GM12873 (cell line): Measurements from ENCODE around the gene METTL1.

Experiments
- TF ChIP-seq, protein P1 (sequence below): IDR thresholded peaks from 2 replicates; pipeline ENCODE4 v1.5.1; 2012; ENCODE audit warnings: low read depth, mild to moderate bottlenecking, moderate library complexity, low read length, control low read depth; ENCODE audit not compliant: insufficient read depth; ENCODE audit errors: missing control alignments

The METTL1 gene

DNA sequence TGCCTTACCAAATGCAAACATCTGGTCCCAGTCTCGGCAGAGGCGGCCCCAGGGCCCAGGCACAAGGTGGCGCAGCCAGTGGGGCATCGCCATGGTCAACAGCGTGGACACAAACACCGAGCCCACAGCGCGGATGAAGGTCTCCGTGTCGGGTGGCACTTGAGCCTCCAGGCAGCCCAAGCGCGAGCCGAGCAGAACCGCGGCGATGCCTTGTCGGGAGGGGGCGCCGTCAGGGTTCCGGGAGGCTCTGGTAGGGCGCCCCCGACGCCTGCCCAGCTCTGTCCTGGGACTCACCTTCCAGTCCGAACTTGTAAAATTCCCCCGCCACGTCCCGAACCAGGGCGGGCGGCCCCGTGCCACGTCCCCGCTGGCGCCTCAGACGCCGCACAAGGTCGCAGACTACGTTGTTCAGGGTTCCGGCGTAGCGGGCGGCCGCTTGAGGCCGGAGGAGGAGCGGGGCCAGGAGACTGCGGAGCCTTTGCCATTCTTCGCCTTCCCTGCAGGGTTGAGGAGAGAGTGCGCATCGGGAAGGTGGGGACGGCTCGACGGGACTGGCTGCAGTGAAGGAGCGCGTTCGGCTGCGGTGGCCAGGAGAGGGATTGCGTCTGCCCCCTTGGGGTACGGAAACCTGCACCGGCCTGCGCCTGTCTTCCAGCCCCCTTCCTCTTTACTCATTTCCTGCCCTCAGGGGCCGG lies 6.8 kb downstream of the METTL1 start:
- TF ChIP-seq, protein P1, sequence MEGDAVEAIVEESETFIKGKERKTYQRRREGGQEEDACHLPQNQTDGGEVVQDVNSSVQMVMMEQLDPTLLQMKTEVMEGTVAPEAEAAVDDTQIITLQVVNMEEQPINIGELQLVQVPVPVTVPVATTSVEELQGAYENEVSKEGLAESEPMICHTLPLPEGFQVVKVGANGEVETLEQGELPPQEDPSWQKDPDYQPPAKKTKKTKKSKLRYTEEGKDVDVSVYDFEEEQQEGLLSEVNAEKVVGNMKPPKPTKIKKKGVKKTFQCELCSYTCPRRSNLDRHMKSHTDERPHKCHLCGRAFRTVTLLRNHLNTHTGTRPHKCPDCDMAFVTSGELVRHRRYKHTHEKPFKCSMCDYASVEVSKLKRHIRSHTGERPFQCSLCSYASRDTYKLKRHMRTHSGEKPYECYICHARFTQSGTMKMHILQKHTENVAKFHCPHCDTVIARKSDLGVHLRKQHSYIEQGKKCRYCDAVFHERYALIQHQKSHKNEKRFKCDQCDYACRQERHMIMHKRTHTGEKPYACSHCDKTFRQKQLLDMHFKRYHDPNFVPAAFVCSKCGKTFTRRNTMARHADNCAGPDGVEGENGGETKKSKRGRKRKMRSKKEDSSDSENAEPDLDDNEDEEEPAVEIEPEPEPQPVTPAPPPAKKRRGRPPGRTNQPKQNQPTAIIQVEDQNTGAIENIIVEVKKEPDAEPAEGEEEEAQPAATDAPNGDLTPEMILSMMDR, result peak; percentile 50

DNA sequence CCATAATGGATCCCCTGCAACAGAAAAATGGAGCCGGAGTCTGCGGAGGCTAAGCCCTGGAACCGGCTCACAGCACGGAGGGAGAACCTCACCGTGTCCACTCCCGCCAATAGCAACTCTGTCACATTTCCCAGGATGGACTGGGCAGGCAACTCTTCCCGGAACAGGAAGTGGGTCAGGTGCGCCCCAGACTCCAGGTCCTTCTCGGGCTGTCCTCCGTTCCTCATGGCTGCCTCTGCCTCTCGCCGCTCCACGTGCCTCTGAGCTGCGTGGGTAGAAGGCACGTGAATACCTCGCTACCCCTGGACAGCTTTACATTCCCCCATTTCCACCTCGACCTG lies 7.3 kb downstream of the METTL1 start:
- TF ChIP-seq, protein P1, result no peak

DNA sequence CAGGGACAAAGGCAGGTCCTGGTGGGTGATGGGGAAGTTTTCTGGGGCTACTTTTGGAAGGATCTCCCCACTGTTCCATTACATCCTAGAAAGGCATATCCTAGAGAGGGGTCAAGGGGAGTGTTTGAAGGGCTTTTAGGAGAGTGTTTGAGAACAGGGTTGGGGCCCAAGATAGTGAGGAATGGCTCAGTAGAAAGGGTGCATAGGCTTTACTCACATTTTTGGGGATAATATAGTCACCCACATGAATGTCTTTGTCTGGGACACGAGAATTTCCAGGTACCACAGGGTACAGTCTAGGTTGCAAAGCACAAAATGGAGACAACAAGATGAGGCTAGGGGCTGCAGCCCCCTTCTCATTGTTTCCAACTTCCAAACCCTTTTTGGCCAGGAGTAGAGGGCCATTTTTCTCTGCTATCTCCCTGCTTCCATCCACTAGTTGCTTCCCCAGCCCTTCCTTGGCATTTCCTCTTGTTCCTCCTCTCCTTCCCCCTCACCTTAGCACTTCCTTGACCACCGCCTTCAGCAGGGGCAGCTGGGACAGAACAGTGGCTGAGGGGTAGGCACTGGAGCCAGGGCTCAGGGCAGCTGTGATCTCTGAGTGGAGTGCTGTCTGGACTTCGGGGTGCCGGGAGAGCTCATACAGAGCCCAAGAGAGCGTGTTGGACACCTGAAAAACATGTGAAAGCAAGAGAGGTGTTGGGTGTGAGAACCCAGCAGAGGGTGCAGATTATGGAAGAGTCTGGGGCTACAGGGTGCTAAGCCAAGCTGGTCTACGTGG lies 7.8 kb downstream of the METTL1 start:
- TF ChIP-seq, protein P1, result no peak

DNA sequence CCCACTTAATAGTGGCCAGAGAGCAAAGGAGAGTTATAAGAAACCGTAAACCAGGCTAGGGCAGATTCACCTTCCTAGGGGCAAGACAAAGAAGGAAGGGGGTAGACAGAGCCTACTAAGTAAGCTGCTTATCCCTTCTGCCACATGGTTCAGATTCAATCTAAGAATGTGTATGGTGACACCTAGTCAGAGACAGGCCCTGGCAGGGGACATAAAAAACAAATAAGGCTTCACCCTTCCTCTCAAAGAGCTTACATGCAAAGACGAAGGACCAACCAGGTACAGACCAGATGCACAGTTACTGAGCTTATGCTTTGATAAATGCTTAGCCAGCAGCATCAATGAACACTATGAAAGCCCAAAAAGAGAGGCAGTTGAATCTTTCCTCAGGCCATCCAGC lies 9.4 kb downstream of the METTL1 start:
- TF ChIP-seq, protein P1, result no peak

DNA sequence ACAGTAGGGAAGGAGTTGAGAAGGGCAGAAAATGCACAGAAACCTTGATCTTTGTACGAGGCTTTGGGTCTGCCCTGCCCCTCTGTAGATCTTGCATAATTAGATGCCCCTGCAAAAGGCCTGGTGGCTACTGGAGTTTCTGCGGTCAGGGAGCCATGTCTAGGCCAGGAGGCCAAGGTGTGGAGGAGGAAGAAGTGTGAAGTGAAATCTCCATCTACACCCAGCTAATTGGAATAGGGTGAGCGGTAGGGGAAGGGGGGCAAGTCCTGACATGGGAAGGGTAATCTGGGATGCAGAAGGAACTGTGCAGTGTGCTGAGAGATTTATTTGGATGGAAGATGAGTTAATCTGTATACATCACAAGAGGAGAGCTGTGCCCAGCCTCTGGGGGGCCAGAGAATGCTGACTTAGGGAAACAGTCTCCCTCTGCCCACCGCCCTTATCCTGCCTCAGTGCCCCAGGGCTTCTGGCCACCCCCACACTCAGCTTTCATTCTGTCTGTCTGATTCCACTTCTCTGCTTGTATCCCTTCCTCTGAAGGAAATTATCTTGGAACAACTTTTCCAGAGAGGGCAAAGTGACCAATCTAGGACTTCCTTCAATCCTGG lies 10.4 kb downstream of the METTL1 start:
- TF ChIP-seq, protein P1, result no peak

DNA sequence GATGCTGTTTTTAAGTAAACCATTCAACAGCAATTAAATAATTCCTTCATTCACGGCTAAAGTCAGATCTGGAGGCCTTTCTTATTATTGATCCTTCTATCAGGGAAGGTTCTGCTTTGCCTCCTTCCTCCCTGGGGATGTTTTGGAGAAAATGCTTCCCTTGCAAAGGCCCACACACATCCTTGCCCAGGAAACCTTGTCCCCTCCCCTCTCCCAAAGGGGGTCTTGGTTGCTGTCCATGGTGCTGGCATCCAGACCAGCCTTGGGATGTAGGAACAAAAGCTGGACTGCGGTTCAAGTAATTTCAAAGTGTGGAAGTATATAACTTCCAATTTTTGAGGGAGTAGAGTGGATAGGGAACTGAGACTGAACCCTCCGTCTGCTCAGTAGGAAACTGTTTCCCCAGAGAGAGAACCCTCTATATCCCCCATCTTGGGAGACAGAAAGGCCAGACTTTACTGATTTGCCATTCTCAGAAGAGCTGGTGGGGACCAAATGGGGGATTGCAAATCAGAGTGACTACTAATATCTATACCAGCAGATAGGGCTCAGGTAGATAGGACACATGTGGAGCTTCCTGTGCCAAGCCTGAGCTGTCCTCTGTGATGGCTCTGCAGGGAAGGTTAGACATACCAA lies 11.4 kb downstream of the METTL1 start:
- TF ChIP-seq, protein P1, result no peak
